ENCODE results near the gene SENP1. TPM values are rescaled to one million over a fixed set of nuclear protein-coding genes. Genes with fewer than 3 reads are reported as not detected.

Gene SENP1
- total RNA-seq, 1 experiment from 2014 or later = 28.8 TPM

DNA sequence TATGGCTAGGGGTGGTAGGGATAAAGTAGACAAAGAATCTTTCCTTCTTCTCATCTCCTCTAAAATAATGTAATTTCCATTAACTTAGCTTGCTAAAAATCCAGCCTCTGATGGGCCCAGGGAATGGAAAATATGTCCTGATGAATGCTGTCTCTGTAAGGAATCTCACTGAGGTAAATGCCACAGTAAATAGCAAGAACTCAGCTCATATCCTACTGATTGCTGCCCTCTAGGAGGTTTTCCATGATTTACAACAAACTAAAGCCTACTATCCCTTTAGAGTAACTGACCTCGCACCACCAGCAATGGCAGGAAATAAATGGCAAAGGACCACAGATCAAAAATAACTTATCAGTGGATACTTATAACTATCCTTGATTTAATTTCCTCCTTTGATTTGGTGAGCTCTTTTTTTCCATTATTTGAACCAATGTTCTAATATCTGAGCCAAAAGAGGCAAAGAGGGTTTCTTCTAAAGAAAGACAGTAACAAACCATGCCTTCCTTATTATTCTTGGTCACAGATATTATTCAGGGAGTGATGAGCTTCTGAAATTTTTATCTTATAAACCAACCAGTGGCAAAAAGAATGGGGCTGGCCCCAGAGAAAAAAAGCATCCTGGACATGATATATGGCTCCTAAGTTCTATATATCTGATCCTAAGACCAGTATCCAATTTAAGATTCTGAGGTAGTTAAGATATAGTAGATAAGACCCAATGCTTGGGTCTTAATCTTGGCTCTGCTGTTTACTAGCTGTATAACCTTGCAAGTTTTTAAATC is 43.8 kb downstream of the SENP1 start:
- H3K56ac ChIP-seq (ENCODE audit: insufficient read length, low read depth, low read length) = no peak overlapping the region
- H2AFZ ChIP-seq (ENCODE audit: low read length) = no peak overlapping the region
- no peak overlapping the region for H4K5ac ChIP-seq (ENCODE audit: insufficient read length, low read depth, low read length)
- no peaks in the 10 kb centered on the region for H3K23me2 ChIP-seq (ENCODE audit: insufficient read length, low read depth, low read length, poor library complexity, severe bottlenecking)
- WGBS (ENCODE audit: extremely low coverage, insufficient read length, low lambda C conversion rate) = no CpG with 5 or more reads among the region's 1 CpG
- H4K8ac ChIP-seq (replicated peaks; ENCODE audit: insufficient read length, low read depth, low read length) = no peak overlapping the region
- no peak overlapping the region for H3K9ac ChIP-seq (ENCODE audit: extremely low read depth, insufficient read length, low read length)
- no peak overlapping the region for H2AK5ac ChIP-seq (ENCODE audit: insufficient read length, low read length)
- Mint-ChIP-seq H3K4me1 (no peaks in the 10 kb centered on the region), H3K27me3 (ENCODE audit: low read depth) (no peaks in the 10 kb centered on the region), H3K27ac (no peak overlapping the region), H3K36me3 (ENCODE audit: insufficient read depth in 1 of 3, low read depth in 3 of 3) (peaks cover 17 to 70% (median 65%) of the 10 kb centered on the region in 3 experiments; a peak in 6 of 7 replicates), H3K4me3 (no peak overlapping the region), H3K9me3 (no peaks in the 10 kb centered on the region)
- H2BK20ac ChIP-seq (ENCODE audit: low read depth, low read length, poor library complexity, severe bottlenecking) = no peak overlapping the region
- no peak overlapping the region for H3T11ph ChIP-seq (ENCODE audit: low read length)
- H3K14ac ChIP-seq (ENCODE audit: insufficient read depth, low read length) = no peak overlapping the region
- no peaks in the 10 kb centered on the region for H4K20me1 ChIP-seq (ENCODE audit: control insufficient read depth, insufficient read depth, insufficient read length)
- H3K27me3 ChIP-seq (ENCODE audit: insufficient read depth, low read length) = no peaks in the 10 kb centered on the region
- H2BK120ac ChIP-seq (ENCODE audit: low read depth, low read length, poor library complexity, severe bottlenecking) = no peak overlapping the region
- no peak for DNase-seq
- H3K9me3 ChIP-seq (ENCODE audit: control insufficient read depth, low read depth, low read length) = no peaks in the 10 kb centered on the region
- H4K91ac ChIP-seq (ENCODE audit: insufficient read length, low read depth, low read length) = no peak overlapping the region
- no peak overlapping the region for H3K23ac ChIP-seq (ENCODE audit: insufficient read length, low read depth, low read length)
- H3K18ac ChIP-seq (ENCODE audit: insufficient read length, low read depth, low read length) = no peak overlapping the region
- H3K4ac ChIP-seq (ENCODE audit: low read depth, low read length) = no peak overlapping the region
- H2BK15ac ChIP-seq (ENCODE audit: low read depth, low read length) = no peak overlapping the region
- H3K4me1 ChIP-seq (ENCODE audit: insufficient read depth, low read length) = no peaks in the 10 kb centered on the region
- H3K4me2 ChIP-seq (ENCODE audit: insufficient read depth, insufficient read length, low read length) = no peak overlapping the region
- H3K79me1 ChIP-seq (ENCODE audit: insufficient read depth, low read depth, low read length, poor library complexity, severe bottlenecking) = no peaks in the 10 kb centered on the region
- H2BK12ac ChIP-seq (ENCODE audit: insufficient read length, low read depth, low read length) = no peak overlapping the region
- no peaks in the 10 kb centered on the region for H3K79me2 ChIP-seq (ENCODE audit: insufficient read depth, low read length)
- H3K27ac ChIP-seq (ENCODE audit: insufficient read length, low read depth, low read length) = no peak overlapping the region
- TF ChIP-seq, protein P1, sequence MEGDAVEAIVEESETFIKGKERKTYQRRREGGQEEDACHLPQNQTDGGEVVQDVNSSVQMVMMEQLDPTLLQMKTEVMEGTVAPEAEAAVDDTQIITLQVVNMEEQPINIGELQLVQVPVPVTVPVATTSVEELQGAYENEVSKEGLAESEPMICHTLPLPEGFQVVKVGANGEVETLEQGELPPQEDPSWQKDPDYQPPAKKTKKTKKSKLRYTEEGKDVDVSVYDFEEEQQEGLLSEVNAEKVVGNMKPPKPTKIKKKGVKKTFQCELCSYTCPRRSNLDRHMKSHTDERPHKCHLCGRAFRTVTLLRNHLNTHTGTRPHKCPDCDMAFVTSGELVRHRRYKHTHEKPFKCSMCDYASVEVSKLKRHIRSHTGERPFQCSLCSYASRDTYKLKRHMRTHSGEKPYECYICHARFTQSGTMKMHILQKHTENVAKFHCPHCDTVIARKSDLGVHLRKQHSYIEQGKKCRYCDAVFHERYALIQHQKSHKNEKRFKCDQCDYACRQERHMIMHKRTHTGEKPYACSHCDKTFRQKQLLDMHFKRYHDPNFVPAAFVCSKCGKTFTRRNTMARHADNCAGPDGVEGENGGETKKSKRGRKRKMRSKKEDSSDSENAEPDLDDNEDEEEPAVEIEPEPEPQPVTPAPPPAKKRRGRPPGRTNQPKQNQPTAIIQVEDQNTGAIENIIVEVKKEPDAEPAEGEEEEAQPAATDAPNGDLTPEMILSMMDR (conservative IDR thresholded peaks at IDR 0.05) = peak; percentile 53
- no peak overlapping the region for H2BK5ac ChIP-seq (ENCODE audit: insufficient read length, low read length)
